Keratinocyte (primary cell): ENCODE data around the gene WRNIP1.

Experiments used
- EZH2 ChIP-seq: IDR thresholded peaks from one replicate; pipeline ENCODE4 v1.6.1; 2012; ENCODE audit warnings: inconsistent platforms, mild to moderate bottlenecking, low read length, moderate library complexity
- TF ChIP-seq, protein P1 (sequence below), 3 experiments: IDR thresholded peaks in 1 of 3; conservative IDR thresholded peaks in 1 of 3; optimal IDR thresholded peaks in 1 of 3; 2 replicates in 2 of 3; 3 replicates in 1 of 3; pipeline versions ENCODE3 to v1.5.1; 2011; ENCODE audit warnings: low read length in 3 of 3, mild to moderate bottlenecking in 3 of 3, moderate library complexity in 2 of 3, control low read depth in 1 of 3, inconsistent platforms in 1 of 3; ENCODE audit not compliant: insufficient read depth in 2 of 3; ENCODE audit errors: extremely low read depth in 1 of 3

DNA sequence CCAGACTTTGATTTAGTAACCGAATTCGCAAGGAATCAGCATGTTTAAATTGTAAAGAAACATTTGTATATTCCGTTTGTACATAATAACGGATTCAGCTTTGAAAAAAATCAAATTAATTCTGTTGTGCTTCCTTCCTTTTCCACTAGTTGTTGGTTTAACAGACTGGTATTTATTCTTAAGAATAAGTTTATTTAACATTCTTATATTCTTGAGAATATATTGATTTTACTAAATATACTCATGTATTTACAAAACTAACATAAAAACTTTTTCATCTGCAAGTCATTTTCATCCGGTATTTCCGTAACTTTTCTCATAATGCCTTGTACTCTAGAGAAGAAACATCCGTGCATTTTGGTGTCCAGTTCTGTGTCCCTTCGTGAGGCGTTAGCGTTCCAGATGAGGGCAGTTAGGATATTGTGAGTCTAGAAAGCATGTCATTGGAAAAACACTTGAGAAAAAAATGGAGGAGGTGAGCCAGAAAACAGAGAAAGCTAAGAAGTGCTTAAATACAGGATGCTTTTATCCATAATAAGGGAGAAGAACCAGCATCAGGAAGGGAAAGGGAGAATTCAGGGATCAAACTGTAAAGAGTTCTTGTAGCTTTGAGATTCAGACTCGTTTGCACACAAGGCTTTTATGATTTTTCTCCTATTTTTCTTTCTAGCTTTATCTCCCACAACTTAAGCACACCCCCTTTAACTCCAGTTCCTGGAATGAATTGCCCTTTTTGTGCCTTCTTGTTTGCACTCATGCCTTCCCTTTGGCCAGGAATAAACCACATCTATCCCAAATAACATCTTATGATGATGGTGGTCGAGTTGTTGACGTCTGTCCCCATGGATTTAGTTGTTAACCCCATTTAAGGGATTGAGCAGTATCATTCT is 1.8 kb downstream of the WRNIP1 start:
- TF ChIP-seq, protein P1, sequence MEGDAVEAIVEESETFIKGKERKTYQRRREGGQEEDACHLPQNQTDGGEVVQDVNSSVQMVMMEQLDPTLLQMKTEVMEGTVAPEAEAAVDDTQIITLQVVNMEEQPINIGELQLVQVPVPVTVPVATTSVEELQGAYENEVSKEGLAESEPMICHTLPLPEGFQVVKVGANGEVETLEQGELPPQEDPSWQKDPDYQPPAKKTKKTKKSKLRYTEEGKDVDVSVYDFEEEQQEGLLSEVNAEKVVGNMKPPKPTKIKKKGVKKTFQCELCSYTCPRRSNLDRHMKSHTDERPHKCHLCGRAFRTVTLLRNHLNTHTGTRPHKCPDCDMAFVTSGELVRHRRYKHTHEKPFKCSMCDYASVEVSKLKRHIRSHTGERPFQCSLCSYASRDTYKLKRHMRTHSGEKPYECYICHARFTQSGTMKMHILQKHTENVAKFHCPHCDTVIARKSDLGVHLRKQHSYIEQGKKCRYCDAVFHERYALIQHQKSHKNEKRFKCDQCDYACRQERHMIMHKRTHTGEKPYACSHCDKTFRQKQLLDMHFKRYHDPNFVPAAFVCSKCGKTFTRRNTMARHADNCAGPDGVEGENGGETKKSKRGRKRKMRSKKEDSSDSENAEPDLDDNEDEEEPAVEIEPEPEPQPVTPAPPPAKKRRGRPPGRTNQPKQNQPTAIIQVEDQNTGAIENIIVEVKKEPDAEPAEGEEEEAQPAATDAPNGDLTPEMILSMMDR (optimal IDR thresholded peaks at IDR 0.05 in 1 of 3, IDR thresholded peaks at IDR 0.05 in 1 of 3, conservative IDR thresholded peaks at IDR 0.05 in 1 of 3; ENCODE audit: extremely low read depth in 1 of 3, insufficient read depth in 2 of 3, low read length in 3 of 3) = no peak
- no peak for TF ChIP-seq EZH2
